GM23338 (cell line): ENCODE measurements around the gene NRCAM. TPM values are rescaled to one million over a fixed set of nuclear protein-coding genes. Genes with fewer than 3 reads are reported as not detected.

Source experiments
- ATAC-seq: fragments of 200-7000 bp; cut with Tn5 transposase; 3 replicates; pipeline ENCODE4 v1.9.1; 2020
- DNase-seq: peaks from one replicate; pipeline ENCODE4 v3.0.0-alpha.2; 2015; ENCODE audit warnings: low spot score
- H2AFZ ChIP-seq: fragments of 200-600 bp; sonication (generic); 2 replicates; pipeline ENCODE4 v1.8.0; 2016; ENCODE audit warnings: antibody characterized with exemption, mild to moderate bottlenecking, moderate library complexity
- H3F3A ChIP-seq: fragments of 200-600 bp; sonication (generic); replicated peaks from 2 replicates; pipeline ENCODE4 v1.8.0; 2017; ENCODE audit warnings: antibody characterized with exemption, mixed run types, low read depth
- H3K27ac ChIP-seq: fragments of 200-600 bp; sonication (generic); 2 replicates; pipeline ENCODE4 v1.6.1; 2016; ENCODE audit warnings: low read depth
- H3K27me3 ChIP-seq: fragments of 200-600 bp; sonication (generic); 2 replicates; pipeline ENCODE4 v1.8.0; 2016; ENCODE audit warnings: mild to moderate bottlenecking, mixed run types, moderate library complexity; ENCODE audit not compliant: insufficient read depth
- H3K36me3 ChIP-seq: fragments of 200-600 bp; sonication (generic); 2 replicates; pipeline ENCODE4 v1.8.0; 2016; ENCODE audit warnings: mild to moderate bottlenecking; ENCODE audit not compliant: insufficient read depth
- H3K4me1 ChIP-seq: fragments of 200-600 bp; sonication (generic); 2 replicates; pipeline ENCODE4 v1.8.0; 2016; ENCODE audit warnings: mild to moderate bottlenecking, moderate library complexity; ENCODE audit not compliant: insufficient read depth
- H3K4me2 ChIP-seq: fragments of 200-600 bp; sonication (generic); 2 replicates; pipeline ENCODE4 v1.7.1; 2017; ENCODE audit warnings: mixed run types
- H3K4me3 ChIP-seq: fragments of 200-600 bp; sonication (generic); 2 replicates; pipeline ENCODE4 v1.6.1; 2016; ENCODE audit warnings: mixed run types
- H3K79me2 ChIP-seq: fragments of 200-600 bp; sonication (generic); replicated peaks from 2 replicates; pipeline ENCODE4 v1.8.0; 2017; ENCODE audit warnings: mild to moderate bottlenecking; ENCODE audit not compliant: insufficient read depth
- H3K9me2 ChIP-seq: fragments of 200-600 bp; sonication (generic); 2 replicates; pipeline ENCODE4 v1.8.0; 2017; ENCODE audit not compliant: insufficient read depth
- H4K20me1 ChIP-seq: fragments of 200-600 bp; sonication (generic); replicated peaks from 2 replicates; pipeline ENCODE4 v1.8.0; 2017; ENCODE audit warnings: mild to moderate bottlenecking; ENCODE audit not compliant: insufficient read depth
- H3K27ac Mint-ChIP-seq: 2 replicates; pipeline ENCODE4 v1.8.0; 2020; ENCODE audit warnings: inconsistent platforms, mild to moderate bottlenecking, moderate library complexity, mixed read lengths
- H3K27me3 Mint-ChIP-seq: 3 replicates; pipeline ENCODE4 v1.8.0; 2022; ENCODE audit warnings: low read depth, mild to moderate bottlenecking, moderate library complexity, mixed read lengths, inconsistent platforms; ENCODE audit not compliant: insufficient read depth, poor library complexity
- H3K36me3 Mint-ChIP-seq: 3 replicates; pipeline ENCODE4 v1.8.0; 2021; ENCODE audit warnings: low read depth, mild to moderate bottlenecking, inconsistent platforms, moderate library complexity, mixed read lengths
- H3K4me1 Mint-ChIP-seq: 3 replicates; pipeline ENCODE4 v1.8.0; 2020; ENCODE audit warnings: mild to moderate bottlenecking, inconsistent platforms, mixed read lengths
- H3K4me3 Mint-ChIP-seq: 3 replicates; pipeline ENCODE4 v1.8.0; 2021; ENCODE audit warnings: moderate library complexity, mild to moderate bottlenecking, inconsistent platforms, mixed read lengths
- H3K9me3 Mint-ChIP-seq: 3 replicates; pipeline ENCODE4 v1.8.0; 2020; ENCODE audit warnings: moderate library complexity, mild to moderate bottlenecking, inconsistent platforms, mixed read lengths
- EZH2 ChIP-seq: fragments of 200-600 bp; sonication (generic); IDR thresholded peaks from one replicate; pipeline ENCODE4 v1.8.0; 2017; ENCODE audit warnings: antibody characterized with exemption, mild to moderate bottlenecking, low read depth; ENCODE audit not compliant: unreplicated experiment
- EZH2phosphoT487 ChIP-seq: fragments of 200-600 bp; sonication (generic); IDR thresholded peaks from one replicate; pipeline ENCODE4 v1.8.1; 2018; ENCODE audit warnings: antibody characterized with exemption; ENCODE audit not compliant: unreplicated experiment
- JUNB ChIP-seq: IDR thresholded peaks from one replicate; pipeline ENCODE4 v1.6.1; 2016; ENCODE audit warnings: antibody characterized with exemption; ENCODE audit not compliant: unreplicated experiment
- ZNF114 ChIP-seq: fragments of 250-450 bp; sonication (Bioruptor Pico); IDR thresholded peaks from 2 replicates; pipeline ENCODE4 v1.5.0; 2020; ENCODE audit warnings: mild to moderate bottlenecking, moderate library complexity
- polyA plus RNA-seq: library from polyadenylated mRNA; unstranded; fragments of >200 nt; fragmentation: Nextera tagmentation; extraction: Ambion mirVana; gene quantifications from 2 replicates; pipeline ENCODE4 v1.2.1, GENCODE V29; 2016
- total RNA-seq: library from RNA; depleted of rRNA; stranded (reverse); fragments of >200 nt; shearing (Covaris generic); gene quantifications from 2 replicates; pipeline ENCODE4 v1.2.3, GENCODE V29; 2014
- TF ChIP-seq, protein P1 (sequence below): fragments of 250-450 bp; sonication (Bioruptor Pico); IDR thresholded peaks from 2 replicates; pipeline ENCODE4 v1.5.0; 2020; ENCODE audit warnings: mild to moderate bottlenecking, moderate library complexity
- TF ChIP-seq, protein P2 (sequence below), 2 experiments: fragments of 200-600 bp in 1 of 2; sonication (generic) in 1 of 2; conservative IDR thresholded peaks; 2 replicates each; pipeline versions ENCODE4 v1.5.1 to v1.6.1; 2016 to 2017; ENCODE audit warnings: antibody characterized with exemption in 2 of 2, low read depth in 2 of 2, mild to moderate bottlenecking in 2 of 2, moderate library complexity in 1 of 2
- TF ChIP-seq, protein P3 (sequence below): IDR thresholded peaks from one replicate; pipeline ENCODE4 v1.6.1; 2018; ENCODE audit warnings: antibody characterized with exemption; ENCODE audit not compliant: unreplicated experiment

NRCAM gene
- total and polyA plus RNA-seq, 2 experiments from 2014 or later: 2.5 to 6.8 TPM

DNA sequence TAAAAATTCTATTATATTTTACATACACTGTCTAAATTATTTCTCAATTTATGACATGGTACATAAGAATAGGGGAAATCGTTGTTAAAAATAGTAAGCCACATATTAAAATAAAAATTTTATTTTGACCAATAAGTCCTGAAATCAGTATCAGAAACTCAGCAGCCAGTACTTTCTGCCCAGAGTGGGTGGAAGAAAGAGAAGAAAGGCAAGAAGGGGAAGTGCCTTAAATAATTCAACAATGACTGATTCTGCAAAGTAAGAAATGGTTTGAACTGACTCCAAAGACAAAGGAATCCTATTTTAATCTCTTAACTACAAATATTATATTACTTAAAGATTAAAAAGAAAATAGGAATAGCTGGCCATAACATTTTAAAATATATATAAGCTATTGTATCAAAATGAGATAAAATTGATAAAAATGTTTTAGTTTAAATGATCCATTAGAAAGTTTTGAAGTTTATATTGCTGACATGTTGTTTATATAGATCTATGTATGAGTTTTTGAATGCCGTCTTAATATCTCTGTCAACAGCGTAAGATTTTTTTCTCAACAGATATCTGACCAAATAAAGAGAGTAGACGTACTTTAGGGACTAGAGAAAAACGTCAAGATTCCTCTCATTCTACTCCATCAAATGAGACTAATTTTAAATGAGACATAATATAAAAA, 30.2 kb upstream of the NRCAM start (continued):
- TF ChIP-seq, protein P1, sequence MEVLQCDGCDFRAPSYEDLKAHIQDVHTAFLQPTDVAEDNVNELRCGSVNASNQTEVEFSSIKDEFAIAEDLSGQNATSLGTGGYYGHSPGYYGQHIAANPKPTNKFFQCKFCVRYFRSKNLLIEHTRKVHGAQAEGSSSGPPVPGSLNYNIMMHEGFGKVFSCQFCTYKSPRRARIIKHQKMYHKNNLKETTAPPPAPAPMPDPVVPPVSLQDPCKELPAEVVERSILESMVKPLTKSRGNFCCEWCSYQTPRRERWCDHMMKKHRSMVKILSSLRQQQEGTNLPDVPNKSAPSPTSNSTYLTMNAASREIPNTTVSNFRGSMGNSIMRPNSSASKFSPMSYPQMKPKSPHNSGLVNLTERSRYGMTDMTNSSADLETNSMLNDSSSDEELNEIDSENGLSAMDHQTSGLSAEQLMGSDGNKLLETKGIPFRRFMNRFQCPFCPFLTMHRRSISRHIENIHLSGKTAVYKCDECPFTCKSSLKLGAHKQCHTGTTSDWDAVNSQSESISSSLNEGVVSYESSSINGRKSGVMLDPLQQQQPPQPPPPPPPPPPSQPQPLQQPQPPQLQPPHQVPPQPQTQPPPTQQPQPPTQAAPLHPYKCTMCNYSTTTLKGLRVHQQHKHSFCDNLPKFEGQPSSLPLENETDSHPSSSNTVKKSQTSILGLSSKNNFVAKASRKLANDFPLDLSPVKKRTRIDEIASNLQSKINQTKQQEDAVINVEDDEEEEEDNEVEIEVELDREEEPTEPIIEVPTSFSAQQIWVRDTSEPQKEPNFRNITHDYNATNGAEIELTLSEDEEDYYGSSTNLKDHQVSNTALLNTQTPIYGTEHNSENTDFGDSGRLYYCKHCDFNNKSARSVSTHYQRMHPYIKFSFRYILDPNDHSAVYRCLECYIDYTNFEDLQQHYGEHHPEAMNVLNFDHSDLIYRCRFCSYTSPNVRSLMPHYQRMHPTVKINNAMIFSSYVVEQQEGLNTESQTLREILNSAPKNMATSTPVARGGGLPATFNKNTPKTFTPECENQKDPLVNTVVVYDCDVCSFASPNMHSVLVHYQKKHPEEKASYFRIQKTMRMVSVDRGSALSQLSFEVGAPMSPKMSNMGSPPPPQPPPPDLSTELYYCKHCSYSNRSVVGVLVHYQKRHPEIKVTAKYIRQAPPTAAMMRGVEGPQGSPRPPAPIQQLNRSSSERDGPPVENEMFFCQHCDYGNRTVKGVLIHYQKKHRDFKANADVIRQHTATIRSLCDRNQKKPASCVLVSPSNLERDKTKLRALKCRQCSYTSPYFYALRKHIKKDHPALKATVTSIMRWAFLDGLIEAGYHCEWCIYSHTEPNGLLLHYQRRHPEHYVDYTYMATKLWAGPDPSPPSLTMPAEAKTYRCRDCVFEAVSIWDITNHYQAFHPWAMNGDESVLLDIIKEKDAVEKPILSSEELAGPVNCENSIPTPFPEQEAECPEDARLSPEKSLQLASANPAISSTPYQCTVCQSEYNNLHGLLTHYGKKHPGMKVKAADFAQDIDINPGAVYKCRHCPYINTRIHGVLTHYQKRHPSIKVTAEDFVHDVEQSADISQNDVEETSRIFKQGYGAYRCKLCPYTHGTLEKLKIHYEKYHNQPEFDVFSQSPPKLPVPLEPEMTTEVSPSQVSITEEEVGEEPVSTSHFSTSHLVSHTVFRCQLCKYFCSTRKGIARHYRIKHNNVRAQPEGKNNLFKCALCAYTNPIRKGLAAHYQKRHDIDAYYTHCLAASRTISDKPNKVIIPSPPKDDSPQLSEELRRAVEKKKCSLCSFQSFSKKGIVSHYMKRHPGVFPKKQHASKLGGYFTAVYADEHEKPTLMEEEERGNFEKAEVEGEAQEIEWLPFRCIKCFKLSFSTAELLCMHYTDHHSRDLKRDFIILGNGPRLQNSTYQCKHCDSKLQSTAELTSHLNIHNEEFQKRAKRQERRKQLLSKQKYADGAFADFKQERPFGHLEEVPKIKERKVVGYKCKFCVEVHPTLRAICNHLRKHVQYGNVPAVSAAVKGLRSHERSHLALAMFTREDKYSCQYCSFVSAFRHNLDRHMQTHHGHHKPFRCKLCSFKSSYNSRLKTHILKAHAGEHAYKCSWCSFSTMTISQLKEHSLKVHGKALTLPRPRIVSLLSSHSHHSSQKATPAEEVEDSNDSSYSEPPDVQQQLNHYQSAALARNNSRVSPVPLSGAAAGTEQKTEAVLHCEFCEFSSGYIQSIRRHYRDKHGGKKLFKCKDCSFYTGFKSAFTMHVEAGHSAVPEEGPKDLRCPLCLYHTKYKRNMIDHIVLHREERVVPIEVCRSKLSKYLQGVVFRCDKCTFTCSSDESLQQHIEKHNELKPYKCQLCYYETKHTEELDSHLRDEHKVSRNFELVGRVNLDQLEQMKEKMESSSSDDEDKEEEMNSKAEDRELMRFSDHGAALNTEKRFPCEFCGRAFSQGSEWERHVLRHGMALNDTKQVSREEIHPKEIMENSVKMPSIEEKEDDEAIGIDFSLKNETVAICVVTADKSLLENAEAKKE (CRISPR knock-in tag): no peak
- no peak for TF ChIP-seq EZH2
- TF ChIP-seq, protein P2, sequence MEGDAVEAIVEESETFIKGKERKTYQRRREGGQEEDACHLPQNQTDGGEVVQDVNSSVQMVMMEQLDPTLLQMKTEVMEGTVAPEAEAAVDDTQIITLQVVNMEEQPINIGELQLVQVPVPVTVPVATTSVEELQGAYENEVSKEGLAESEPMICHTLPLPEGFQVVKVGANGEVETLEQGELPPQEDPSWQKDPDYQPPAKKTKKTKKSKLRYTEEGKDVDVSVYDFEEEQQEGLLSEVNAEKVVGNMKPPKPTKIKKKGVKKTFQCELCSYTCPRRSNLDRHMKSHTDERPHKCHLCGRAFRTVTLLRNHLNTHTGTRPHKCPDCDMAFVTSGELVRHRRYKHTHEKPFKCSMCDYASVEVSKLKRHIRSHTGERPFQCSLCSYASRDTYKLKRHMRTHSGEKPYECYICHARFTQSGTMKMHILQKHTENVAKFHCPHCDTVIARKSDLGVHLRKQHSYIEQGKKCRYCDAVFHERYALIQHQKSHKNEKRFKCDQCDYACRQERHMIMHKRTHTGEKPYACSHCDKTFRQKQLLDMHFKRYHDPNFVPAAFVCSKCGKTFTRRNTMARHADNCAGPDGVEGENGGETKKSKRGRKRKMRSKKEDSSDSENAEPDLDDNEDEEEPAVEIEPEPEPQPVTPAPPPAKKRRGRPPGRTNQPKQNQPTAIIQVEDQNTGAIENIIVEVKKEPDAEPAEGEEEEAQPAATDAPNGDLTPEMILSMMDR (conservative IDR thresholded peaks at IDR 0.05; ENCODE audit: low read depth in 2 of 2): no peak
- no peak for TF ChIP-seq EZH2phosphoT487

- no peaks in the 10 kb centered on the region for H3K4me1 ChIP-seq
- Mint-ChIP-seq H3K27me3 (no peaks in the 10 kb centered on the region), H3K9me3 (no peaks in the 10 kb centered on the region), H3K4me3 (no peak overlapping the region), H3K4me1 (no peaks in the 10 kb centered on the region), H3K36me3 (no peaks in the 10 kb centered on the region), H3K27ac (no peak overlapping the region)
- no peak overlapping the region for H2AFZ ChIP-seq
- H3K9me2 ChIP-seq: no peaks in the 10 kb centered on the region
- ATAC-seq (no peak), DNase-seq (no peak)
- no peak overlapping the region for H3K4me3 ChIP-seq
- H3K36me3 ChIP-seq: no peaks in the 10 kb centered on the region
- no peaks in the 10 kb centered on the region for H3K27me3 ChIP-seq
- no peak overlapping the region for H3K4me2 ChIP-seq
- H3K79me2 ChIP-seq: no peaks in the 10 kb centered on the region
- H3K27ac ChIP-seq: no peak overlapping the region
- H3F3A ChIP-seq: no peaks in the 10 kb centered on the region
- H4K20me1 ChIP-seq: no peaks in the 10 kb centered on the region
- TF ChIP-seq, protein P3, sequence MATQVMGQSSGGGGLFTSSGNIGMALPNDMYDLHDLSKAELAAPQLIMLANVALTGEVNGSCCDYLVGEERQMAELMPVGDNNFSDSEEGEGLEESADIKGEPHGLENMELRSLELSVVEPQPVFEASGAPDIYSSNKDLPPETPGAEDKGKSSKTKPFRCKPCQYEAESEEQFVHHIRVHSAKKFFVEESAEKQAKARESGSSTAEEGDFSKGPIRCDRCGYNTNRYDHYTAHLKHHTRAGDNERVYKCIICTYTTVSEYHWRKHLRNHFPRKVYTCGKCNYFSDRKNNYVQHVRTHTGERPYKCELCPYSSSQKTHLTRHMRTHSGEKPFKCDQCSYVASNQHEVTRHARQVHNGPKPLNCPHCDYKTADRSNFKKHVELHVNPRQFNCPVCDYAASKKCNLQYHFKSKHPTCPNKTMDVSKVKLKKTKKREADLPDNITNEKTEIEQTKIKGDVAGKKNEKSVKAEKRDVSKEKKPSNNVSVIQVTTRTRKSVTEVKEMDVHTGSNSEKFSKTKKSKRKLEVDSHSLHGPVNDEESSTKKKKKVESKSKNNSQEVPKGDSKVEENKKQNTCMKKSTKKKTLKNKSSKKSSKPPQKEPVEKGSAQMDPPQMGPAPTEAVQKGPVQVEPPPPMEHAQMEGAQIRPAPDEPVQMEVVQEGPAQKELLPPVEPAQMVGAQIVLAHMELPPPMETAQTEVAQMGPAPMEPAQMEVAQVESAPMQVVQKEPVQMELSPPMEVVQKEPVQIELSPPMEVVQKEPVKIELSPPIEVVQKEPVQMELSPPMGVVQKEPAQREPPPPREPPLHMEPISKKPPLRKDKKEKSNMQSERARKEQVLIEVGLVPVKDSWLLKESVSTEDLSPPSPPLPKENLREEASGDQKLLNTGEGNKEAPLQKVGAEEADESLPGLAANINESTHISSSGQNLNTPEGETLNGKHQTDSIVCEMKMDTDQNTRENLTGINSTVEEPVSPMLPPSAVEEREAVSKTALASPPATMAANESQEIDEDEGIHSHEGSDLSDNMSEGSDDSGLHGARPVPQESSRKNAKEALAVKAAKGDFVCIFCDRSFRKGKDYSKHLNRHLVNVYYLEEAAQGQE: no peak
- TF ChIP-seq JUNB: no peak
- no peak for TF ChIP-seq ZNF114 (CRISPR knock-in tag)
Measured at GRCh38 chr7:108484137-108484536, 27.9 kb upstream of the NRCAM start.
